ENCODE data around the gene MOSPD3.

MOSPD3 gene

GRCh38 chr7:100632951-100633717 is 20.8 kb downstream of the MOSPD3 start:
- Histone ChIP-seq H4K8ac (ENCODE audit: low read depth, low read length) (peak overlapping the region; percentile 70), H3K27me3 (ENCODE audit: control insufficient read depth in 3 of 3, insufficient read depth in 3 of 3, low read depth in 1 of 3, low read length in 3 of 3) (peaks cover 0 to 26% (median 25%) of the 10 kb centered on the region in 3 experiments), H3K14ac (ENCODE audit: low read length) (no peak overlapping the region), H3K4me1 (ENCODE audit: control insufficient read depth in 2 of 2, insufficient read depth in 1 of 2, low read depth in 1 of 2, low read length in 2 of 2) (peaks cover 2% of the 10 kb centered on the region in 2 donors), H3K79me1 (ENCODE audit: low read depth, low read length) (no peaks in the 10 kb centered on the region), H3K9me3 (replicated peaks in 1 of 2; ENCODE audit: control insufficient read depth in 2 of 2, insufficient read depth in 1 of 2, low read depth in 1 of 2, low read length in 2 of 2) (peaks cover 0 to 3% of the 10 kb centered on the region in 2 donors), H3K4me2 (ENCODE audit: insufficient read depth, low read length, poor library complexity, severe bottlenecking) (peak overlapping the region; percentile 95), H2BK15ac (ENCODE audit: low read length) (peak overlapping the region; percentile 32), H3K23ac (ENCODE audit: low read depth, low read length, poor library complexity) (peak overlapping the region; percentile 87), H3K4me3 (ENCODE audit: low read length in 2 of 2) (peak overlapping the region; percentile 46 to 77), H2AFZ (ENCODE audit: low read length) (peak overlapping the region; percentile 99), H2BK12ac (ENCODE audit: low read length) (no peak overlapping the region), H2BK120ac (ENCODE audit: low read depth, low read length) (no peak overlapping the region), H3K18ac (ENCODE audit: low read length) (peak overlapping the region; percentile 97), H4K91ac (ENCODE audit: low read depth, low read length, poor library complexity) (no peak overlapping the region), H3K4ac (ENCODE audit: low read length) (peak overlapping the region; percentile 26), H3K36me3 (replicated peaks in 1 of 2; ENCODE audit: control insufficient read depth in 2 of 2, insufficient read depth in 2 of 2, low read length in 2 of 2) (no peaks in the 10 kb centered on the region), H3K27ac (replicated peaks; ENCODE audit: low read length) (no peak overlapping the region), H2AK5ac (ENCODE audit: low read depth, low read length) (peak overlapping the region; percentile 11), H3K9ac (ENCODE audit: low read depth, low read length, poor library complexity) (peak overlapping the region; percentile 91), H2BK5ac (ENCODE audit: low read length) (peak overlapping the region; percentile 84)
- no peak for DNase-seq (ENCODE audit: low spot score)
- no CpG with 5 or more reads among the region's 72 CpGs for WGBS, 2 donors (ENCODE audit: extremely low coverage in 2 of 2, insufficient read length in 2 of 2, insufficient replicate concordance in 1 of 2)

GRCh38 chr7:100639995-100640516 is 27.7 kb downstream of the MOSPD3 start:
- no peak for DNase-seq (ENCODE audit: low spot score)
- Histone ChIP-seq H3K4me3 (ENCODE audit: low read length in 2 of 2) (peak overlapping the region in 1 of 2 donors; percentile 54), H2AFZ (ENCODE audit: low read length) (no peak overlapping the region), H3K79me1 (ENCODE audit: low read depth, low read length) (no peaks in the 10 kb centered on the region), H2AK5ac (ENCODE audit: low read depth, low read length) (peak overlapping the region; percentile 81), H4K8ac (ENCODE audit: low read depth, low read length) (no peak overlapping the region), H3K18ac (ENCODE audit: low read length) (peak overlapping the region; percentile 58), H3K9me3 (replicated peaks in 1 of 2; ENCODE audit: control insufficient read depth in 2 of 2, insufficient read depth in 1 of 2, low read depth in 1 of 2, low read length in 2 of 2) (no peaks in the 10 kb centered on the region), H3K4ac (ENCODE audit: low read length) (no peak overlapping the region), H3K27me3 (ENCODE audit: control insufficient read depth in 3 of 3, insufficient read depth in 3 of 3, low read depth in 1 of 3, low read length in 3 of 3) (peaks cover 0 to under 1% (median 0%) of the 10 kb centered on the region in 3 experiments), H3K4me1 (ENCODE audit: control insufficient read depth in 2 of 2, insufficient read depth in 1 of 2, low read depth in 1 of 2, low read length in 2 of 2) (peaks cover 0 to 2% of the 10 kb centered on the region in 2 donors), H3K27ac (replicated peaks; ENCODE audit: low read length) (no peak overlapping the region), H2BK120ac (ENCODE audit: low read depth, low read length) (no peak overlapping the region), H2BK12ac (ENCODE audit: low read length) (no peak overlapping the region), H3K23ac (ENCODE audit: low read depth, low read length, poor library complexity) (peak overlapping the region; percentile 86), H3K9ac (ENCODE audit: low read depth, low read length, poor library complexity) (no peak overlapping the region), H3K14ac (ENCODE audit: low read length) (peak overlapping the region; percentile 1), H2BK5ac (ENCODE audit: low read length) (peak overlapping the region; percentile 78), H2BK15ac (ENCODE audit: low read length) (no peak overlapping the region), H4K91ac (ENCODE audit: low read depth, low read length, poor library complexity) (no peak overlapping the region), H3K4me2 (ENCODE audit: insufficient read depth, low read length, poor library complexity, severe bottlenecking) (no peak overlapping the region), H3K36me3 (replicated peaks in 1 of 2; ENCODE audit: control insufficient read depth in 2 of 2, insufficient read depth in 2 of 2, low read length in 2 of 2) (no peaks in the 10 kb centered on the region)
- no CpG with 5 or more reads among the region's 17 CpGs for WGBS, 2 donors (ENCODE audit: extremely low coverage in 2 of 2, insufficient read length in 2 of 2, insufficient replicate concordance in 1 of 2)

- Histone ChIP-seq H2AFZ (ENCODE audit: low read length) (no peak overlapping the region), H3K18ac (ENCODE audit: low read length) (peak overlapping the region; percentile 58), H2BK12ac (ENCODE audit: low read length) (no peak overlapping the region), H3K4ac (ENCODE audit: low read length) (no peak overlapping the region), H2AK5ac (ENCODE audit: low read depth, low read length) (peak overlapping the region; percentile 81), H4K8ac (ENCODE audit: low read depth, low read length) (peak overlapping the region; percentile 17), H3K9ac (ENCODE audit: low read depth, low read length, poor library complexity) (no peak overlapping the region), H4K91ac (ENCODE audit: low read depth, low read length, poor library complexity) (no peak overlapping the region), H3K4me3 (ENCODE audit: low read length in 2 of 2) (peak overlapping the region in 1 of 2 donors; percentile 54), H3K36me3 (replicated peaks in 1 of 2; ENCODE audit: control insufficient read depth in 2 of 2, insufficient read depth in 2 of 2, low read length in 2 of 2) (no peaks in the 10 kb centered on the region), H3K23ac (ENCODE audit: low read depth, low read length, poor library complexity) (peak overlapping the region; percentile 86), H3K4me2 (ENCODE audit: insufficient read depth, low read length, poor library complexity, severe bottlenecking) (no peak overlapping the region), H3K27ac (replicated peaks; ENCODE audit: low read length) (no peak overlapping the region), H2BK15ac (ENCODE audit: low read length) (no peak overlapping the region), H2BK120ac (ENCODE audit: low read depth, low read length) (peak overlapping the region; percentile 47), H3K14ac (ENCODE audit: low read length) (peak overlapping the region; percentile 38), H3K79me1 (ENCODE audit: low read depth, low read length) (no peaks in the 10 kb centered on the region), H3K4me1 (ENCODE audit: control insufficient read depth in 2 of 2, insufficient read depth in 1 of 2, low read depth in 1 of 2, low read length in 2 of 2) (peaks cover 0 to 2% of the 10 kb centered on the region in 2 donors), H3K27me3 (ENCODE audit: control insufficient read depth in 3 of 3, insufficient read depth in 3 of 3, low read depth in 1 of 3, low read length in 3 of 3) (peaks cover 0 to 5% (median 0%) of the 10 kb centered on the region in 3 experiments), H2BK5ac (ENCODE audit: low read length) (peak overlapping the region; percentile 78), H3K9me3 (replicated peaks in 1 of 2; ENCODE audit: control insufficient read depth in 2 of 2, insufficient read depth in 1 of 2, low read depth in 1 of 2, low read length in 2 of 2) (no peaks in the 10 kb centered on the region)
- no peak for DNase-seq (ENCODE audit: low spot score)
- WGBS, 2 donors (ENCODE audit: extremely low coverage in 2 of 2, insufficient read length in 2 of 2, insufficient replicate concordance in 1 of 2) = no CpG with 5 or more reads among the region's 24 CpGs
These were observed 28.4 kb downstream of the MOSPD3 start for GRCh38 chr7:100640517-100641440.
